PC-3 (cell line): ENCODE results near the gene GTF2F2. TPM values are rescaled to one million over a fixed set of nuclear protein-coding genes. Genes with fewer than 3 reads are reported as not detected.

Experiments
- ATAC-seq: fragments of 200-7000 bp; cut with Tn5 transposase; 2 replicates; pipeline ENCODE4 v1.9.1; 2020; ENCODE audit warnings: mild to moderate bottlenecking, moderate library complexity
- BruUV-seq: library from RNA; stranded (reverse); fragments of 400-500 nt; replicated peaks from 2 replicates; lab custom pipeline; 2021; lab: Mats Ljungman, UMichigan
- CTCF ChIA-PET: fragments of 300-600 bp; sonication (Branson Sonifier 250); formaldehyde crosslinking; loops from one replicate; lab custom pipeline; 2022; ENCODE audit warnings: antibody characterized with exemption; lab: Charles Lee
- POLR2A ChIA-PET: fragments of 300-600 bp; sonication (Branson Sonifier 250); formaldehyde crosslinking; loops from one replicate; lab custom pipeline; 2022; ENCODE audit warnings: antibody characterized with exemption; ENCODE audit not compliant: unreplicated experiment; lab: Charles Lee
- DNase-seq: peaks from one replicate; pipeline ENCODE4 v3.0.0-alpha.2; 2015
- H2AFZ ChIP-seq: fragments of 300-600 bp; sonication (generic); 2 replicates; pipeline ENCODE4 v1.6.0; 2016; ENCODE audit warnings: antibody characterized with exemption, low read length
- H3F3A ChIP-seq: fragments of 300-600 bp; sonication (generic); one replicate; pipeline ENCODE4 v1.6.0; 2017; ENCODE audit warnings: antibody characterized with exemption, low read length, control low read depth, mild to moderate bottlenecking; ENCODE audit not compliant: unreplicated experiment
- H3K27ac ChIP-seq: fragments of 300-600 bp; sonication (generic); 2 replicates; pipeline ENCODE4 v1.5.1; 2016; ENCODE audit warnings: mild to moderate bottlenecking, low read length
- H3K27me3 ChIP-seq: fragments of 300-600 bp; sonication (generic); 2 replicates; pipeline ENCODE4 v1.6.1; 2016; ENCODE audit warnings: low read length, mixed read lengths
- H3K36me3 ChIP-seq: fragments of 300-600 bp; sonication (generic); 2 replicates; pipeline ENCODE4 v1.6.1; 2016; ENCODE audit warnings: low read depth, mixed run types, low read length, mixed read lengths
- H3K4me1 ChIP-seq: fragments of 300-600 bp; sonication (generic); 2 replicates; pipeline ENCODE4 v1.5.1; 2016; ENCODE audit warnings: low read length; ENCODE audit not compliant: insufficient read depth
- H3K4me2 ChIP-seq: fragments of 300-600 bp; sonication (generic); 2 replicates; pipeline ENCODE4 v1.6.0; 2016; ENCODE audit warnings: low read length
- H3K4me3 ChIP-seq: fragments of 300-600 bp; sonication (generic); 2 replicates; pipeline ENCODE4 v1.5.1; 2016; ENCODE audit warnings: mild to moderate bottlenecking, low read length, mixed read lengths
- H3K79me2 ChIP-seq: fragments of 300-600 bp; sonication (generic); 2 replicates; pipeline ENCODE4 v1.6.1; 2017; ENCODE audit warnings: low read length, mixed read lengths
- H3K9ac ChIP-seq: fragments of 300-600 bp; sonication (generic); 2 replicates; pipeline ENCODE4 v1.6.0; 2016; ENCODE audit warnings: mild to moderate bottlenecking, low read length
- H3K9me2 ChIP-seq: fragments of 300-600 bp; sonication (generic); replicated peaks from 2 replicates; pipeline ENCODE4 v1.6.1; 2016; ENCODE audit warnings: mixed run types, low read length, mixed read lengths
- H3K9me3 ChIP-seq: fragments of 300-600 bp; sonication (generic); 2 replicates; pipeline ENCODE4 v1.6.1; 2016; ENCODE audit warnings: low read length, mixed read lengths
- H4K20me1 ChIP-seq: fragments of 300-600 bp; sonication (generic); 2 replicates; pipeline ENCODE4 v1.6.1; 2016; ENCODE audit warnings: low read length, mixed read lengths
- CTCF ChIP-seq: fragments of 300-600 bp; sonication (generic); conservative IDR thresholded peaks from 2 replicates; pipeline ENCODE4 v1.5.1; 2017; ENCODE audit warnings: antibody characterized with exemption, low read depth, mild to moderate bottlenecking, low read length
- EZH2 ChIP-seq: fragments of 300-600 bp; sonication (generic); IDR thresholded peaks from one replicate; pipeline ENCODE4 v1.6.1; 2017; ENCODE audit warnings: antibody characterized with exemption, mild to moderate bottlenecking, low read length; ENCODE audit not compliant: unreplicated experiment
- EZH2phosphoT487 ChIP-seq: fragments of 300-600 bp; sonication (generic); IDR thresholded peaks from 2 replicates; pipeline ENCODE4 v1.6.1; 2018; ENCODE audit warnings: mild to moderate bottlenecking, antibody characterized with exemption, low read length, borderline replicate concordance
- intact Hi-C: fragments of 100-400 bp; cut with micrococcal nuclease; formaldehyde crosslinking; loops from 2 replicates; pipeline ENCODE4 v1.9.0; 2023
- total RNA-seq: library from RNA; depleted of rRNA; stranded (reverse); fragments of >200 nt; gene quantifications from 2 replicates; pipeline ENCODE4 v1.2.3, GENCODE V29; 2014

Gene GTF2F2
- total RNA-seq, 1 experiment from 2014 or later, result 28.3 TPM

- H3K27ac ChIP-seq, result no peak overlapping the region
- DNase-seq (peak; percentile 12), ATAC-seq (no peak)
- H3K27me3 ChIP-seq, result no peaks in the 10 kb centered on the region
- CTCF ChIA-PET, result no interaction called here
- H4K20me1 ChIP-seq, result no peaks in the 10 kb centered on the region
- peaks cover 5% of the 10 kb centered on the region for H3K36me3 ChIP-seq
- H3K9me2 ChIP-seq, result no peaks in the 10 kb centered on the region
- no TSS peak for BruUV-seq
- H2AFZ ChIP-seq, result no peak overlapping the region
- no peak overlapping the region for H3K4me2 ChIP-seq
- intact Hi-C loops, result no loop called here
- H3K9ac ChIP-seq, result no peak overlapping the region
- no peaks in the 10 kb centered on the region for H3K79me2 ChIP-seq
- no peaks in the 10 kb centered on the region for H3K9me3 ChIP-seq
- H3K4me1 ChIP-seq, result peaks cover 28% of the 10 kb centered on the region
- H3K4me3 ChIP-seq, result no peak overlapping the region
- no peaks in the 10 kb centered on the region for H3F3A ChIP-seq
- TF ChIP-seq EZH2phosphoT487 (no peak), CTCF (no peak), EZH2 (no peak)
- POLR2A ChIA-PET, result interaction anchor here (0.6 kb wide), 1 partner anchor 10 kb away, joined by 3 read pairs; no protein-coding TSS in a partner anchor
Observed at GRCh38 chr13:45257638-45258333, 137.5 kb downstream of the GTF2F2 start.

- no peaks in the 10 kb centered on the region for H3K79me2 ChIP-seq
- no peak for TF ChIP-seq EZH2phosphoT487
- no peak for TF ChIP-seq CTCF
- no peak for TF ChIP-seq EZH2
- H3K27me3 ChIP-seq, result no peaks in the 10 kb centered on the region
- no TSS peak for BruUV-seq
- ChIA-PET POLR2A (no interaction called here), CTCF (no interaction called here)
- H3K9me3 ChIP-seq, result no peaks in the 10 kb centered on the region
- no peak overlapping the region for H3K4me3 ChIP-seq
- ATAC-seq, result no peak
- H3K4me1 ChIP-seq, result peaks cover 24% of the 10 kb centered on the region
- no peak for DNase-seq
- intact Hi-C loops, result no loop called here
- no peak overlapping the region for H2AFZ ChIP-seq
- no peaks in the 10 kb centered on the region for H3K9me2 ChIP-seq
- H4K20me1 ChIP-seq, result no peaks in the 10 kb centered on the region
- no peak overlapping the region for H3K27ac ChIP-seq
- peaks cover 2% of the 10 kb centered on the region for H3K36me3 ChIP-seq
- H3K9ac ChIP-seq, result no peak overlapping the region
- H3K4me2 ChIP-seq, result no peak overlapping the region
- no peaks in the 10 kb centered on the region for H3F3A ChIP-seq
Observed at GRCh38 chr13:45258334-45258675, 138.0 kb downstream of the GTF2F2 start.

- intact Hi-C loops, result no loop called here
- no peaks in the 10 kb centered on the region for H3F3A ChIP-seq
- no peak overlapping the region for H3K4me2 ChIP-seq
- H3K79me2 ChIP-seq, result no peaks in the 10 kb centered on the region
- no peak overlapping the region for H3K9ac ChIP-seq
- ATAC-seq, result no peak
- no TSS peak for BruUV-seq
- H3K4me3 ChIP-seq, result no peak overlapping the region
- H2AFZ ChIP-seq, result no peak overlapping the region
- no peak overlapping the region for H3K27ac ChIP-seq
- no peaks in the 10 kb centered on the region for H3K9me2 ChIP-seq
- H3K36me3 ChIP-seq, result no peaks in the 10 kb centered on the region; the same call in 1 of the 2 replicates
- CTCF ChIA-PET, result no interaction called here
- H4K20me1 ChIP-seq, result no peaks in the 10 kb centered on the region
- peaks cover 9% of the 10 kb centered on the region; the same call in 1 of the 2 replicates for H3K4me1 ChIP-seq
- H3K9me3 ChIP-seq, result no peaks in the 10 kb centered on the region
- TF ChIP-seq EZH2phosphoT487, result no peak
- no peak for TF ChIP-seq CTCF
- TF ChIP-seq EZH2, result no peak
- DNase-seq, result no peak
- H3K27me3 ChIP-seq, result no peaks in the 10 kb centered on the region
- POLR2A ChIA-PET, result interaction anchor here (0.7 kb wide), 2 partner anchors 53 to 146 kb away, joined by 4 to 7 read pairs; no protein-coding TSS in a partner anchor
Observed at GRCh38 chr13:45267215-45267614, 146.9 kb downstream of the GTF2F2 start.
